ENCODE data around the gene ATP12A.

Gene ATP12A

DNA sequence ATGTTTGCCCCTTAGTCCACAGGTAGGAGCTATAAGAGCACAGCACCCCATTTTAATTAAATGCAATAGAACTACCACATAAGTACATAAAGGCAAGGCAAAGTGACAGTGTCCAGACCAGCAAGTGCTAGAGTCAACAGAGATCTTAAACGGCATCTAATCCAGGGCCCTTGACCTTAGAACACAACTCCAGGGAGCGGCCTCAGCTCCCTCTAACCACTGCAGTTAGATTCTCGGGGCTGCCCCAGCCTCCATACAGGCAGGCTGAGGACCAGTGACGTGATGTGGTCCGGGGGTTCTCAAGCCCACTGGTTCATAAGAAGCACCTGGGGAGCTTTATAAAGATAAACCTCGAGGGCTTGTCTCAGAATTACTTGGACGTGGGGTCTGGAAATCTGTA lies 10.0 kb upstream of the ATP12A start:
- H3K4me3 ChIP-seq (ENCODE audit: low read length) = no peak overlapping the region
- TF ChIP-seq, protein P1, sequence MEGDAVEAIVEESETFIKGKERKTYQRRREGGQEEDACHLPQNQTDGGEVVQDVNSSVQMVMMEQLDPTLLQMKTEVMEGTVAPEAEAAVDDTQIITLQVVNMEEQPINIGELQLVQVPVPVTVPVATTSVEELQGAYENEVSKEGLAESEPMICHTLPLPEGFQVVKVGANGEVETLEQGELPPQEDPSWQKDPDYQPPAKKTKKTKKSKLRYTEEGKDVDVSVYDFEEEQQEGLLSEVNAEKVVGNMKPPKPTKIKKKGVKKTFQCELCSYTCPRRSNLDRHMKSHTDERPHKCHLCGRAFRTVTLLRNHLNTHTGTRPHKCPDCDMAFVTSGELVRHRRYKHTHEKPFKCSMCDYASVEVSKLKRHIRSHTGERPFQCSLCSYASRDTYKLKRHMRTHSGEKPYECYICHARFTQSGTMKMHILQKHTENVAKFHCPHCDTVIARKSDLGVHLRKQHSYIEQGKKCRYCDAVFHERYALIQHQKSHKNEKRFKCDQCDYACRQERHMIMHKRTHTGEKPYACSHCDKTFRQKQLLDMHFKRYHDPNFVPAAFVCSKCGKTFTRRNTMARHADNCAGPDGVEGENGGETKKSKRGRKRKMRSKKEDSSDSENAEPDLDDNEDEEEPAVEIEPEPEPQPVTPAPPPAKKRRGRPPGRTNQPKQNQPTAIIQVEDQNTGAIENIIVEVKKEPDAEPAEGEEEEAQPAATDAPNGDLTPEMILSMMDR (IDR thresholded peaks at IDR 0.05; ENCODE audit: insufficient read depth, low read depth, low read length, missing control alignments) = no peak
- DNase-seq (ENCODE audit: low read depth) = no peak

DNA sequence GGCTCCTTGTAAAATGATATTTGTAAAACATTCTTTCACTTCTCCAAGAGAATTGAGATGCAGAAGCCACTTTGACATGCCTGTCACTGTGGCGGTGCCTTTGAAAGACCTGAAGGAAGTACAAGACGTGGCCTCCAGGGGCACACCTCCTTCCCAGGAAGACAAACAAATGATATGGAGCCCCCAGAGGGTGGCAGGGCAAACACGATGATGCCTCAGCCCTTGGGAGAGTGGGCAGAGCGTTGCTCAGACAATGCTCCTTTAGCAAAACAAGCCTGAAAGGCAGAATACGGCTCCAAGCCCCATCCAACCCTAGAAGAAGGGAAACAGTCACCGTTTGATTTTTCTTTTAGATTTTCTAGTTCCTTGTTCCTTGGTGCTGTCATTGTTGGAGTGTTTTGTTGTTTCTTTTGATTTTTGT lies 9.2 kb upstream of the ATP12A start:
- DNase-seq (ENCODE audit: low read depth) = no peak
- TF ChIP-seq, protein P1 (IDR thresholded peaks at IDR 0.05; ENCODE audit: insufficient read depth, low read depth, low read length, missing control alignments) = peak; percentile 10
- H3K4me3 ChIP-seq (ENCODE audit: low read length) = no peak overlapping the region

GRCh38 chr13:24671386-24672113 lies 8.7 kb upstream of the ATP12A start:
- H3K4me3 ChIP-seq (ENCODE audit: low read length) = no peak overlapping the region
- TF ChIP-seq, protein P1 (IDR thresholded peaks at IDR 0.05; ENCODE audit: insufficient read depth, low read depth, low read length, missing control alignments) = peak; percentile 88
- DNase-seq (ENCODE audit: low read depth) = peak; percentile 97

DNA sequence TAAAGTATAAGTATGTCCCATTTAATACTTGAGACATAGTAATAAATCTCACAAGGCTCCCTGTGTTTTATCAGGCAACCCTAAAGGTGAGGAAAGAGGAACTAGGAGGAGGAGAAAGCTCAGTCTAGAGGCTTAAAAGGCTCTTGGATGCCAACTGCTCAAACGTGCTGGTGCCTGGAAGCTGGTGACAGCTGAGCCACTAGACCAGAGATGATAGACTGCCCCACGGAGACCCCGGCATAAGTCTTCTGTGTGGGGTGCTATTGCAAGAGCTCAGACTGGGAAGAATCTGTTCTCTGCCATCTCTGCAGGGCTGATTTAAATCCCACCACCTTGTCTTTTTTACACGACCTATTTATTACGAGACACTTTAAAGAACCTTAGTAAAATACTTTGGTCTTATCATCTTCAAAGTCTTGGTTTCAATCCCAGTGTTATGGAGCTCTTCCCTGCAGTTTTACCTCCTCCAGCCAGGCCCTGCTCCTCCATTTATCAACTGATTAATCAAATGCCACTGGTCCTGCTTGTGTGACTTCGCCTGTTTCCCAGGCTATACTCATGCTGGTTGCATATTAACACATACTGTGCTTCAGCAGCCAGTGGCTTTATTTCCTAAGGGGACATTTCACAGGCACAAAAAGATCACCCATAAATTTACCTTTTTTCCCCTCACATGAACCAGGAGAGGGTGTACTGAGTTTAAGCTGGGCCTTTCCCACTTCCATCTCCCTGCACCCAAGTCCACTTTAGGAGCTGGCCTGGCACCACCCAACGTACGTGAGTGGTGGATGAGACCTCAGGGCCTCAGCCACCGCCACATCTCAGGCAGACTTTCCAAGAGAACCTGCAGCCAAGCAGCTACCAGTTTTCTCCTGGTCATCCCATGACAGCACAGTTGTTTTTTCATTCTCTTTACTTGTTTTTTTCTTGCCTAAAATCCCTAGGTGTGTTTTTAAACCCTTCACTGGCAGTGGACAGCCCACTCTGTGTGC lies 7.8 kb upstream of the ATP12A start:
- TF ChIP-seq, protein P1 (IDR thresholded peaks at IDR 0.05; ENCODE audit: insufficient read depth, low read depth, low read length, missing control alignments) = no peak
- H3K4me3 ChIP-seq (ENCODE audit: low read length) = no peak overlapping the region
- no peak for DNase-seq (ENCODE audit: low read depth)

- TF ChIP-seq, protein P1 (IDR thresholded peaks at IDR 0.05; ENCODE audit: insufficient read depth, low read depth, low read length, missing control alignments) = no peak
- DNase-seq (ENCODE audit: low read depth) = no peak
- H3K4me3 ChIP-seq (ENCODE audit: low read length) = no peak overlapping the region
Observed at GRCh38 chr13:24675806-24676570, 4.2 kb upstream of the ATP12A start.

- DNase-seq (ENCODE audit: low read depth) = no peak
- no peak overlapping the region for H3K4me3 ChIP-seq (ENCODE audit: low read length)
- TF ChIP-seq, protein P1 (IDR thresholded peaks at IDR 0.05; ENCODE audit: insufficient read depth, low read depth, low read length, missing control alignments) = no peak
Observed at GRCh38 chr13:24678151-24678550, 2.1 kb upstream of the ATP12A start.
